GM10266 (cell line): ENCODE measurements around the gene PYGO1.

ENCODE experiments used
- DNase-seq: peaks from one replicate; pipeline ENCODE4 v3.0.0; 2012; ENCODE audit errors: extremely low spot score
- CTCF ChIP-seq: IDR thresholded peaks from 2 replicates; pipeline ENCODE4 v1.5.1; 2012; ENCODE audit warnings: mild to moderate bottlenecking, low read depth; ENCODE audit not compliant: control insufficient read depth, insufficient read depth; ENCODE audit errors: missing control alignments

Gene PYGO1

GRCh38 chr15:55522742-55523450, 65.2 kb downstream of the PYGO1 start:
- no peak for TF ChIP-seq CTCF
- DNase-seq = no peak

GRCh38 chr15:55518641-55519040, 69.5 kb downstream of the PYGO1 start:
- no peak for DNase-seq
- TF ChIP-seq CTCF = no peak

GRCh38 chr15:55518009-55518408, 70.1 kb downstream of the PYGO1 start:
- no peak for TF ChIP-seq CTCF

GRCh38 chr15:55515991-55516776, 72.0 kb downstream of the PYGO1 start:
- TF ChIP-seq CTCF = no peak
- no peak for DNase-seq

More at GRCh38 chr15:55518009-55518408, 70.1 kb downstream of the PYGO1 start:
- DNase-seq = no peak

GRCh38 chr15:55515491-55515890, 72.7 kb downstream of the PYGO1 start:
- TF ChIP-seq CTCF = no peak

GRCh38 chr15:55514414-55514850, 73.7 kb downstream of the PYGO1 start:
- no peak for DNase-seq
- TF ChIP-seq CTCF = no peak

More at GRCh38 chr15:55515491-55515890, 72.7 kb downstream of the PYGO1 start:
- DNase-seq = no peak
